NCI-H460 (cell line): ENCODE data around the gene GAGE2A. TPM values are rescaled to one million over a fixed set of nuclear protein-coding genes. Genes with fewer than 3 reads are reported as not detected.
A peak's percentile ranks its signal among the peaks of the same experiment; 100 is the strongest.
"Not testable (repeated sequence)": the region's sequence is repeated elsewhere in the genome, so short reads cannot be mapped to it uniquely, and the experiment has no call there.

Experiments used
- DNase-seq: peaks from one replicate; pipeline ENCODE4 v3.0.0-alpha.2; 2016; ENCODE audit warnings: low read depth; ENCODE audit errors: extremely low read depth
- polyA plus RNA-seq: library from polyadenylated mRNA; depleted of rRNA; stranded (reverse); fragments of >200 nt; gene quantifications from 2 replicates; pipeline ENCODE4 v1.2.3, GENCODE V29; 2014; cell fraction: nucleus; rRNA removed
- total RNA-seq: library from RNA; depleted of rRNA; stranded (reverse); fragments of >200 nt; shearing (Covaris generic); gene quantifications from 2 replicates; pipeline ENCODE4 v1.2.3, GENCODE V29; 2014; rRNA removed

The GAGE2A gene, protein sequence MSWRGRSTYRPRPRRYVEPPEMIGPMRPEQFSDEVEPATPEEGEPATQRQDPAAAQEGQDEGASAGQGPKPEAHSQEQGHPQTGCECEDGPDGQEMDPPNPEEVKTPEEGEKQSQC
- total RNA-seq = not detected in 2 replicates
- polyA plus RNA-seq = not detected in 2 replicates

DNA sequence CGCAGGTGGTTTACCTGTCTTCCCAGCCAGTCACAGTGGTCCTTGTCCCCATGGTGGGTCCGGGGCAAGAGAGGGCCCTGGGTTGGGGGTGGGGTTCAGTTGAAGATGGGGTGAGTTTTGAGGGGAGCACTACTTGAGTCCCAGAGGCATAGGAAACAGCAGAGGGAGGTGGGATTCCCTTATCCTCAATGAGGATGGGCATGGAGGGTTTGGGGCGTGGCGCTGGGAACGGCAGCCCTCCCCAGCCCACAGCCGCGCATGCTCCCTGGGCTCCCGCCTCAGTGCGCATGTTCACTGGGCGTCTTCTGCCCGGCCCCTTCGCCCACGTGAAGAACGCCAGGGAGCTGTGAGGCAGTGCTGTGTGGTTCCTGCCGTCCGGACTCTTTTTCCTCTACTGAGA, at the start of gene GAGE2A:
TSS of gene GAGE2A (plus strand) at position 301 of the 400 bp plus-strand sequence. CDS start 1,155 bp downstream, outside the sequence.
- DNase-seq = not testable (repeated sequence)

DNA sequence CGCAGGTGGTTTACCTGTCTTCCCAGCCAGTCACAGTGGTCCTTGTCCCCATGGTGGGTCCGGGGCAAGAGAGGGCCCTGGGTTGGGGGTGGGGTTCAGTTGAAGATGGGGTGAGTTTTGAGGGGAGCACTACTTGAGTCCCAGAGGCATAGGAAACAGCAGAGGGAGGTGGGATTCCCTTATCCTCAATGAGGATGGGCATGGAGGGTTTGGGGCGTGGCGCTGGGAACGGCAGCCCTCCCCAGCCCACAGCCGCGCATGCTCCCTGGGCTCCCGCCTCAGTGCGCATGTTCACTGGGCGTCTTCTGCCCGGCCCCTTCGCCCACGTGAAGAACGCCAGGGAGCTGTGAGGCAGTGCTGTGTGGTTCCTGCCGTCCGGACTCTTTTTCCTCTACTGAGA, 47.9 kb upstream of the GAGE2A start, which contains the start of gene GAGE12D:
TSS of gene GAGE12D (plus strand) at position 301 of the 400 bp plus-strand sequence. CDS start 1,155 bp downstream, outside the sequence.
- DNase-seq = not testable (repeated sequence)

DNA sequence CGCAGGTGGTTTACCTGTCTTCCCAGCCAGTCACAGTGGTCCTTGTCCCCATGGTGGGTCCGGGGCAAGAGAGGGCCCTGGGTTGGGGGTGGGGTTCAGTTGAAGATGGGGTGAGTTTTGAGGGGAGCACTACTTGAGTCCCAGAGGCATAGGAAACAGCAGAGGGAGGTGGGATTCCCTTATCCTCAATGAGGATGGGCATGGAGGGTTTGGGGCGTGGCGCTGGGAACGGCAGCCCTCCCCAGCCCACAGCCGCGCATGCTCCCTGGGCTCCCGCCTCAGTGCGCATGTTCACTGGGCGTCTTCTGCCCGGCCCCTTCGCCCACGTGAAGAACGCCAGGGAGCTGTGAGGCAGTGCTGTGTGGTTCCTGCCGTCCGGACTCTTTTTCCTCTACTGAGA, 38.3 kb upstream of the GAGE2A start, which contains the start of gene GAGE12E:
TSS of gene GAGE12E (plus strand) at position 301 of the 400 bp plus-strand sequence. CDS start 1,155 bp downstream, outside the sequence.
- not testable (repeated sequence) for DNase-seq

DNA sequence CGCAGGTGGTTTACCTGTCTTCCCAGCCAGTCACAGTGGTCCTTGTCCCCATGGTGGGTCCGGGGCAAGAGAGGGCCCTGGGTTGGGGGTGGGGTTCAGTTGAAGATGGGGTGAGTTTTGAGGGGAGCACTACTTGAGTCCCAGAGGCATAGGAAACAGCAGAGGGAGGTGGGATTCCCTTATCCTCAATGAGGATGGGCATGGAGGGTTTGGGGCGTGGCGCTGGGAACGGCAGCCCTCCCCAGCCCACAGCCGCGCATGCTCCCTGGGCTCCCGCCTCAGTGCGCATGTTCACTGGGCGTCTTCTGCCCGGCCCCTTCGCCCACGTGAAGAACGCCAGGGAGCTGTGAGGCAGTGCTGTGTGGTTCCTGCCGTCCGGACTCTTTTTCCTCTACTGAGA, 28.8 kb upstream of the GAGE2A start, which contains the start of gene GAGE12F:
TSS of gene GAGE12F (plus strand) at position 301 of the 400 bp plus-strand sequence. CDS start 1,155 bp downstream, outside the sequence.
- not testable (repeated sequence) for DNase-seq

DNA sequence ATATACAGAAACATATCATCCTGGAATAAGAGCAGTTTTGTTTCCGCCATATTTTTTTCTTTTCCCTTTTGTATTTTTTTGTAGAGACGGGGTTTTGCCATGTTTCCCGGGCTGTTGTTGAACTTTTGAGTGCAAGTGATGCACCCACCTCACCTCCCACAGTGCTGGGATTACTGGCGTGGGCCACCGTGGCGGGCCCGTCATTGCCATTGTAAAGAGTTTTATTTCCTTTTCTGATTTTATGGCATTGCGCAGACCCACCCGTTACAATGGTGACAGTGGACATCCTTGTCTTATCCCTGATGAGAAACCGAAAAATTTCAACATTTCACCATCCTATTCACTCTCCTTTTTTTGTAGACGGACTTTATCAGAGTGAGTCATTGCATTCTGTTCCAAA, 20.6 kb upstream of the GAGE2A start:
- not testable (repeated sequence) for DNase-seq

DNA sequence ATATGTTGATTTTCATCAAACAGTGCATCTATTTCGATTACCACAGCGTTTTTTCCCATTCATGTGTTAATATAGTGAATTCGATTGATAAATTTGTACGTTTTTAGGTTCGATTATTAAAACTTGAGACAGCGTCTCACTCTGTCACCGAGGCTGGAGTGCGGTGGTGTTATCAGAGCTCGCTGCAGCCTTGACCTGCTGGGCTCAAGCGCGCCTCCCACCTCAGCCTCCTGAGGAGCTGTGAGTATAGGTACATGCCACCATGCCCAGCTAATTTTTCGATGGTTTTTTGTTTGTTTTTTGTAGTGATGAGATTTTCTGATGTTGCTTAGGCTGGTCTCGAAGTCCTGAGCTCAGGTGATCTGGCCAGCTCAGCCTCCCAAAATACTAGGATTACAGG, 20.1 kb upstream of the GAGE2A start:
- not testable (repeated sequence) for DNase-seq

DNA sequence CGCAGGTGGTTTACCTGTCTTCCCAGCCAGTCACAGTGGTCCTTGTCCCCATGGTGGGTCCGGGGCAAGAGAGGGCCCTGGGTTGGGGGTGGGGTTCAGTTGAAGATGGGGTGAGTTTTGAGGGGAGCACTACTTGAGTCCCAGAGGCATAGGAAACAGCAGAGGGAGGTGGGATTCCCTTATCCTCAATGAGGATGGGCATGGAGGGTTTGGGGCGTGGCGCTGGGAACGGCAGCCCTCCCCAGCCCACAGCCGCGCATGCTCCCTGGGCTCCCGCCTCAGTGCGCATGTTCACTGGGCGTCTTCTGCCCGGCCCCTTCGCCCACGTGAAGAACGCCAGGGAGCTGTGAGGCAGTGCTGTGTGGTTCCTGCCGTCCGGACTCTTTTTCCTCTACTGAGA, 19.2 kb upstream of the GAGE2A start, which contains the start of gene GAGE12G:
TSS of gene GAGE12G (plus strand) at position 301 of the 400 bp plus-strand sequence. CDS start 1,155 bp downstream, outside the sequence.
- not testable (repeated sequence) for DNase-seq

DNA sequence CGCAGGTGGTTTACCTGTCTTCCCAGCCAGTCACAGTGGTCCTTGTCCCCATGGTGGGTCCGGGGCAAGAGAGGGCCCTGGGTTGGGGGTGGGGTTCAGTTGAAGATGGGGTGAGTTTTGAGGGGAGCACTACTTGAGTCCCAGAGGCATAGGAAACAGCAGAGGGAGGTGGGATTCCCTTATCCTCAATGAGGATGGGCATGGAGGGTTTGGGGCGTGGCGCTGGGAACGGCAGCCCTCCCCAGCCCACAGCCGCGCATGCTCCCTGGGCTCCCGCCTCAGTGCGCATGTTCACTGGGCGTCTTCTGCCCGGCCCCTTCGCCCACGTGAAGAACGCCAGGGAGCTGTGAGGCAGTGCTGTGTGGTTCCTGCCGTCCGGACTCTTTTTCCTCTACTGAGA, 9.6 kb upstream of the GAGE2A start, which contains the start of gene GAGE12H:
TSS of gene GAGE12H (plus strand) at position 301 of the 400 bp plus-strand sequence. CDS start 1,155 bp downstream, outside the sequence.
- not testable (repeated sequence) for DNase-seq

DNA sequence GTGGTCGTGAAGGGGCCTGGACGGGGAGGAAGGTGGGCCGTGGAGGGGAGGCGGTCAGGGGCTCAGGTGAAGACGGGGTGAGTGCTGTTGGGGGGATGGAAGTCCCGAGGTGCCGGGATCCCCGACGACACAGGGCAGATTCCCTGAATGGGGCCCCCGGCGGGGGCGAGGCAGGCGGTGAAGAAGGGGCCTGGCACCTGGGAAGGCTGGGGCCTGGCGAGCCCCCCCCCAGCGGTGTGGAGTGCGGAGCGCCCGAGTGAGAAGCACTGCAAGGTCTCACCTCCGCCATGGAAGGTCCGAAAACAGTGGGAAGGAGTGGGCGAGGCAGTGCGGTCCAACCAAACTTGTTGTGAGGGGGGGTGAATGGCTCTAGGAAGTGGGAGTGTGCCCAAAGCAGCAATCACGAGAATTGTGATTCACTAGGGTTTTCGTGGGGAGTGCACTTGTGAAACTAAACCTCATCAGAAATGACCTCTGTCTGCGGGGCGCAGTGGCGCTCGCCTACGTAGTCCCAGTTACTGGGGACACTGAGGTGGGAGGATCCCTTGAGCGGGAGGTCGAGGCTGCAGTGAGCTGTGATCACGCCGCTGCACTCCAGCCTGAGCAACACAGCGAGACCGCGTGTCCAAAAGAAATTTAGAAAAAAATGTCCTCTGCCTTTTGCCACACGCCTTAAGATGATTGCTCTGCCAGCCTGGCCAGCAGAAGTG, 628 bp downstream of the GAGE2A start:
- DNase-seq = not testable (repeated sequence)

DNA sequence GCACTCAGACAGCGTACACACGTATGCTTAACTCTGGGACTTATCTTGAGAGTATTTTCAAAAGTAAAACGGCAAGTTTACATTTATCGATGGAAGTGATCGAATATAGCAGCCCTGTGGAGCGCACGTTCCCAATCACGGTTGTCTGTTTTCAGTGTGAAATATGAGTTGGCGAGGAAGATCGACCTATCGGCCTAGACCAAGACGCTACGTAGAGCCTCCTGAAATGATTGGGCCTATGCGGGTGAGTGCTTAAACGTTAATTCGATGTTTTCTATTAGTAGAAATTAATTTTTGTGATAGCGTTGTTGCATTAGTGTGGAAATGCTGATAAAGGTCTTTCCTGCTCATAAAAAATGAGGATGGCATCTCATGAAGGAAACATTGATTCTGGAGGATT, 1.2 kb downstream of the GAGE2A start:
- not testable (repeated sequence) for DNase-seq

DNA sequence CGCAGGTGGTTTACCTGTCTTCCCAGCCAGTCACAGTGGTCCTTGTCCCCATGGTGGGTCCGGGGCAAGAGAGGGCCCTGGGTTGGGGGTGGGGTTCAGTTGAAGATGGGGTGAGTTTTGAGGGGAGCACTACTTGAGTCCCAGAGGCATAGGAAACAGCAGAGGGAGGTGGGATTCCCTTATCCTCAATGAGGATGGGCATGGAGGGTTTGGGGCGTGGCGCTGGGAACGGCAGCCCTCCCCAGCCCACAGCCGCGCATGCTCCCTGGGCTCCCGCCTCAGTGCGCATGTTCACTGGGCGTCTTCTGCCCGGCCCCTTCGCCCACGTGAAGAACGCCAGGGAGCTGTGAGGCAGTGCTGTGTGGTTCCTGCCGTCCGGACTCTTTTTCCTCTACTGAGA, 9.4 kb downstream of the GAGE2A start, which contains the start of gene GAGE1:
TSS of gene GAGE1 (plus strand) at position 301 of the 400 bp plus-strand sequence. CDS start 1,155 bp downstream, outside the sequence.
- not testable (repeated sequence) for DNase-seq

DNA sequence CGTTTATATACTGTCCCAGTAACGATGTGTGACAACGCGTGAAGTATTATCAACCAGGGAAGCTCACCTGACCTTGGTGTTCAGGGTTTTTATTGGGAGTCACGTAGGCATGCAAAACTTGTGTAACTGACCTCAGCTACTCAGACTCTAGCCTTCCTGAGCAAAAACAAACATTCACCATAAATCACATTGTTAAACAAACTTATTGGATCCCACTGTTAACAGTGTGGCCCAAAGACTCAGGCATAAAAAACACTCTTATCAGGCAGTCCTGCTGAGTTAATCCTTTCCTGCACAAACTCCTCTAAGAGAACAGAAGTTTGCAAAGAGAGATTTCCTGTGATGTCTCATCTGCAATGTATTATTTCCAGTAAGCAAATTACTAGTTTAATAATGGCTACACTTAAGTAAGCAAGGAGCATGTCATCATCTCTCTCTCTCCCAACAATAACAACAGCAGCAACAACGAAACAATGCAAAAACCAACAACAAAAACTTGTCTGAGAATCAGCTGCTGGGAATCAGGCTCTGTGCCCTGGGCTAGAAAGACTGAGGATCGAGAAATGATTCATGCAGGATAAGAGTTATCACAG, 21.5 kb downstream of the GAGE2A start:
- DNase-seq = no peak

DNA sequence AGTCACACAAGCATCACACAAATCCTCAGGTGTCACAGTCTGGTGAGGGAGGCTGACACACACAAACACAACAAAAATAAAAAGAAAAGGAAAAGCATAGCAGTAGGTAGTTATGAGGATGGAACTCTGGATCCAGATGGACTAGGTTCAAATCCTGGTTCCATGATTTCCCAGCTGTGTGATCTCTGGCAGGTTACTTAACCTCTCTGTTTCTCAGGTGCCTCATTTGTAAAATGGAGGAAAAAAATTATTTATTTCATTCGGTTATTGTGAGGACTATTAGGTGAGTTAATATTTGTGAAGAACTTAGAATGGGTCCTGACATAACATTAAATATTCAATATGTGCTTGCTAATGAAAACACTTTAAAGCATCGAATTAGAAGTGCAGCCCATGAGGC, 29.3 kb downstream of the GAGE2A start:
- DNase-seq = no peak

DNA sequence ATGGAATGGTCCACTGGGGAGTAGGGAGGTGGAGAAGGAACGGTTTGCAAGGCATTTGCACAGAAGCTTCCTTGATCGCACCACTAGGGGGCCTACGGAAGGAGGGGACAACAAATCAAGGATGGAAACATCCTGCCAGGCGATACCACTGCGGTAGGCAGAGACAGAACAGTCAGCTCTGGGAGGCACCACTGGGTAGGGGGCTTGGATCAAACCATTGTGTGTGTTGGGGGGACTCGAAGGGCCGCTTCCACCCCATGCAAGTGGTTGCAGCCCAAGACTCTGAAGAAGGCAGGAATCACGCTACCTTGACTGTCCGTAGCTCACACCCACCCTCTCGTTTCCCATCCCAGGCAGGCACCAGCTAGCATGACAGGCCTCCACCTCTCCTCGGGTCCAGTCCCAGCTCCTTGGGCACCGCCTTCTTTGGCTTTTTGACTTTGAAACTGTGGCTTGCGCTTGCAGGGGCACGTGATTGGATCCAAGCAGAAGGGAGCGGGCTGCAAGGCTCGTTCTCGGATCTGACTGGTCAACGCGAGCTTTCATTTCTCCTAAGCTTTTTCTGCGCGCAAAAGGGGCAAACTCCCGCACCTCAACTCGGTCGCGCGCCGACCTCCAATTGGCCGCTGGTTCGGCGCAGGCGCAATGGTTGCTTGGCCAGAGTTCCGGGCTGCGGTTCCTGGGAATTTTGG, 37.9 kb downstream of the GAGE2A start:
- peak; percentile 33 for DNase-seq

DNA sequence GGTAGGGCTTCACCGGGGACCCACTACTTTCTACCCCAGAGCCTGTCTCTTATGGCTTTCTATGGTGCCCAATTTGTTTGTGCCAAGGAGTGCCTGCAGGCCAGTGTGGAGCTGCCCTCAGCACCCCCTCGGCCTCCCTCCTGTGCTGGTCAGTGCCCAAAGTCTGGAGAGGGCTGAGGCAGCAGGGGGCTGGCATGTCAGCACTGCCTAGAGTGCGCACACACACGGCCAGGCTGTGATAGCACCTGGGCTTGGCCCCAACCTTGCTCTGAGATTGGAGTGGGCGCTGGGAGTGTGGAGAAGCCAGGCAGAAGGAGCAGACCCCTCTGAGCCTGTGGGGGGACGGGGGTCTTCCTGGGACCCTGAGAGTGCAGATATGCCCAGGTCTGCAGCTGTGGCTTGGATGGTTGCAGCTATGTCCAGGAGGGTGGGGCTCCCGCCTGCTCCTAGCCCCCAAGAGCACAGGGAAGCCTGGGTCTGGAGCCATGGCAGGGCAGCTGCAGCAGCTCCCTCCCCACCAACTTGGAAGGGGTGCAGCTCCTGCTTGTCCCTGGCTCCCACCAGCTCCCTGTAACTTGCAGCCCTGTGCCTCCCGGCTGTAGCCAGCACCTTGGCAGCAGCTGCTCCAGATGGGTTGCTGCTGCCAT, 55.8 kb downstream of the GAGE2A start:
- no peak for DNase-seq

Other genes with a start within 250 kb of the GAGE2A start
- not detected in 2 replicates for gene GAGE12C, start 57.3 kb upstream of the GAGE2A start, total RNA-seq
- not detected in 2 replicates for gene GAGE12D, start 47.8 kb upstream of the GAGE2A start, total RNA-seq
- gene GAGE12E, start 38.2 kb upstream of the GAGE2A start, total RNA-seq = not detected in 2 replicates
- not detected in 2 replicates for gene GAGE12F, start 28.7 kb upstream of the GAGE2A start, total RNA-seq
- gene GAGE12G, start 19.1 kb upstream of the GAGE2A start, total RNA-seq = not detected in 2 replicates
- not detected in 2 replicates for gene GAGE12H, start 9.5 kb upstream of the GAGE2A start, total RNA-seq
- not detected in 2 replicates for gene GAGE1, start 9.5 kb downstream of the GAGE2A start, total RNA-seq
- gene PAGE1, start 106.5 kb downstream of the GAGE2A start, total RNA-seq = not detected in 2 replicates
- not detected in 2 replicates for gene PAGE4, start 239.8 kb downstream of the GAGE2A start, total RNA-seq